Measurements from ENCODE around the gene IL27RA.

- TF ChIP-seq CTCF (IDR thresholded peaks at IDR 0.05) (no peak), POLR2A (IDR thresholded peaks at IDR 0.05) (no peak)
Measured at GRCh38 chr19:13987101-13987890, 44.3 kb upstream of the IL27RA start.

Measured in testis (tissue), 2 donors.